Right lobe of liver (tissue), 6 donors: ENCODE data around the gene PPARGC1A. TPM values are rescaled to one million over a fixed set of nuclear protein-coding genes. Genes with fewer than 3 reads are reported as not detected.

ENCODE experiments used
- ATAC-seq, 4 donors: fragments of 200-7000 bp; cut with Tn5 transposase; one replicate each; pipeline ENCODE4 v1.9.1; 2020; ENCODE audit warnings: mild to moderate bottlenecking in 4 of 4, moderate library complexity in 4 of 4
- DNase-seq, 3 donors: peaks; one replicate each; pipeline ENCODE4 v3.0.0-alpha.2; 2020
- H3K27ac ChIP-seq, 3 donors: fragments of 200-600 bp; one replicate each; pipeline ENCODE4 v1.8.0; 2022
- H3K27me3 ChIP-seq, 2 donors: fragments of 200-600 bp; one replicate each; pipeline ENCODE4 v1.8.0; 2022
- H3K36me3 ChIP-seq, 4 donors: fragments of 200-600 bp; sonication (generic) in 1 of 4; one replicate each; pipeline versions ENCODE4 v1.5.1 to v1.8.0; 2017 to 2022; ENCODE audit warnings: control low read depth in 1 of 4
- H3K4me1 ChIP-seq, 4 donors: fragments of 200-600 bp; sonication (generic) in 1 of 4; one replicate each; pipeline versions ENCODE4 v1.5.1 to v1.8.0; 2017 to 2022; ENCODE audit warnings: control low read depth in 1 of 4
- H3K4me3 ChIP-seq, 3 donors: fragments of 200-600 bp; one replicate each; pipeline ENCODE4 v1.8.0; 2022
- H3K9me3 ChIP-seq, 4 donors: fragments of 200-600 bp; sonication (generic) in 1 of 4; one replicate each; pipeline versions ENCODE4 v1.5.1 to v1.8.0; 2017 to 2022; ENCODE audit warnings: control low read depth in 1 of 4
- CTCF ChIP-seq, 4 donors: fragments of 200-600 bp in 3 of 4; fragments of 450-650 bp in 1 of 4; IDR thresholded peaks; one replicate each; pipeline versions ENCODE4 v1.5.1 to v1.8.0; 2016 to 2022; ENCODE audit warnings: antibody characterized with exemption in 4 of 4, mild to moderate bottlenecking in 2 of 4
- POLR2A ChIP-seq: fragments of 450-650 bp; IDR thresholded peaks from one replicate; pipeline ENCODE4 v1.6.1; 2017; ENCODE audit warnings: antibody characterized with exemption, mild to moderate bottlenecking
- WGBS: methylation state at CpG from one replicate; pipeline ENCODE4 v1.1.6; 2018; ENCODE audit warnings: low coverage, low lambda C conversion rate; ENCODE audit not compliant: insufficient coverage; ENCODE audit errors: missing lambda C conversion rate; 5-methylcytosine and 5-hydroxymethylcytosine counted together
- intact Hi-C, 2 donors: fragments of 100-400 bp; cut with DNase I; formaldehyde crosslinking; loops; one replicate each; pipeline versions ENCODE4 v1.11.2 to v1.14.1; 2022
- total RNA-seq, 6 experiments: library from RNA; depleted of rRNA in 2 of 6; stranded (reverse); fragments of >200 nt in 2 of 6; fragmentation: NEBNext Ultra II Directional in 3 of 6; extraction: Animal tissue kit (Norgen Biotek cat#: 25700) in 3 of 6; gene quantifications; one replicate each; pipeline versions ENCODE4 v1.1.0 to v1.2.4, GENCODE V29; 2016 to 2023
- donor health status: DM: no; HTN: yes; CAD: no.
- donor health status: DM: no; HTN: no; CAD: no.
- donor health status: DM: no; HTN: no; CAD: no.
- donor health status: DM: no; HTN: yes; CAD: no.
- donor health status: DM: no; HTN: yes; CAD: no.

PPARGC1A gene
- total RNA-seq, 6 experiments from 2014 or later, result 13.8 to 61.0 (median 37.6) TPM

GRCh38 chr4:23911675-23912455, 22.0 kb upstream of the PPARGC1A start:
- Histone ChIP-seq H3K27ac (no peak overlapping the region), H3K4me3 (no peak overlapping the region), H3K9me3 (no peaks in the 10 kb centered on the region), H3K4me1 (no peaks in the 10 kb centered on the region), H3K36me3 (no peaks in the 10 kb centered on the region), H3K27me3 (no peaks in the 10 kb centered on the region)
- intact Hi-C loops, result no loop called here
- whole genome bisulfite sequencing, result 85% methylated on average over 2 of the region's 2 CpGs
- ATAC-seq (no peak), DNase-seq (no peak)
- TF ChIP-seq CTCF (IDR thresholded peaks at IDR 0.05), result no peak
- no peak for TF ChIP-seq POLR2A

GRCh38 chr4:23909671-23910070, 19.8 kb upstream of the PPARGC1A start:
- intact Hi-C loops, result no loop called here
- Histone ChIP-seq H3K36me3 (no peaks in the 10 kb centered on the region), H3K4me1 (no peaks in the 10 kb centered on the region), H3K27ac (no peak overlapping the region), H3K4me3 (no peak overlapping the region), H3K9me3 (no peaks in the 10 kb centered on the region), H3K27me3 (no peaks in the 10 kb centered on the region)
- DNase-seq (no peak), ATAC-seq (no peak)
- 32% methylated on average over 1 of the region's 1 CpG for WGBS
- TF ChIP-seq POLR2A (no peak), CTCF (IDR thresholded peaks at IDR 0.05) (no peak)

GRCh38 chr4:23906839-23907238, 17.0 kb upstream of the PPARGC1A start:
- H3K27me3 ChIP-seq, result no peaks in the 10 kb centered on the region
- H3K4me1 ChIP-seq, result peaks cover 0 to 3% (median 0%) of the 10 kb centered on the region in 4 donors
- no peak overlapping the region for H3K27ac ChIP-seq
- no peaks in the 10 kb centered on the region for H3K36me3 ChIP-seq
- DNase-seq (no peak), ATAC-seq (peak in 3 of 4 donors; percentile 18 to 74 (median 36))
- intact Hi-C loops, result no loop called here
- H3K9me3 ChIP-seq, result no peaks in the 10 kb centered on the region
- TF ChIP-seq POLR2A, result no peak
- TF ChIP-seq CTCF (IDR thresholded peaks at IDR 0.05), result no peak
- no peak overlapping the region for H3K4me3 ChIP-seq
- WGBS, result 41% methylated on average over 3 of the region's 3 CpGs

- Histone ChIP-seq H3K4me3 (no peak overlapping the region), H3K4me1 (peaks cover 0 to 3% (median 0%) of the 10 kb centered on the region in 4 donors), H3K9me3 (no peaks in the 10 kb centered on the region), H3K36me3 (no peaks in the 10 kb centered on the region), H3K27me3 (no peaks in the 10 kb centered on the region), H3K27ac (no peak overlapping the region)
- DNase-seq (no peak), ATAC-seq (no peak)
- 97% methylated on average over 5 of the region's 5 CpGs for WGBS
- intact Hi-C loops, result no loop called here
- no peak for TF ChIP-seq POLR2A
- TF ChIP-seq CTCF (IDR thresholded peaks at IDR 0.05), result no peak
These were observed 14.8 kb upstream of the PPARGC1A start for GRCh38 chr4:23904639-23905071.
